ENCODE data around the gene DDX39B.
"Not testable (repeated sequence)": the region's sequence is repeated elsewhere in the genome, so short reads cannot be mapped to it uniquely, and the experiment has no call there.

DDX39B gene

GRCh38 chr6:31541658-31542521, at the start of gene DDX39B:
DDX39B (minus strand) TSS chr6:31542003; CDS start chr6:31540532, 1,471 bp downstream.
- Histone ChIP-seq H3K9ac (peak within 1 kb of the TSS; percentile 95), H3K27ac (peak within 1 kb of the TSS; percentile 94), H3K4me3 (IDR thresholded peaks at IDR 0.05; ENCODE audit: insufficient read depth, low read depth, low read length) (no peak within 1 kb of the TSS), H4K20me1 (ENCODE audit: insufficient read depth) (peaks cover 24% of the 10 kb centered on the region), H3K4me2 (peak within 1 kb of the TSS; percentile 99), H3K4me1 (ENCODE audit: low read depth, poor library complexity, severe bottlenecking) (peaks cover 35% of the 10 kb centered on the region), H3K79me2 (ENCODE audit: insufficient read depth, low read depth) (peaks cover 59% of the 10 kb centered on the region), H3K27me3 (ENCODE audit: insufficient read depth, low read depth) (no peaks in the 10 kb centered on the region), H3K36me3 (ENCODE audit: insufficient read depth) (peaks cover 17% of the 10 kb centered on the region; the same call in 1 of the 2 replicates), H2AFZ (ENCODE audit: low read depth) (peak within 1 kb of the TSS; percentile 80)
- TF ChIP-seq CTCF (conservative IDR thresholded peaks at IDR 0.05; ENCODE audit: low read depth, low read length), result no peak

GRCh38 chr6:31590691-31591090, 48.9 kb upstream of the DDX39B start:
- H3K27ac ChIP-seq; H3K9ac ChIP-seq; H3K4me3 ChIP-seq (IDR thresholded peaks at IDR 0.05; ENCODE audit: insufficient read depth, low read depth, low read length); H3K79me2 ChIP-seq (ENCODE audit: insufficient read depth, low read depth); H4K20me1 ChIP-seq (ENCODE audit: insufficient read depth); H3K27me3 ChIP-seq (ENCODE audit: insufficient read depth, low read depth); H3K4me2 ChIP-seq; H2AFZ ChIP-seq (ENCODE audit: low read depth); H3K4me1 ChIP-seq (ENCODE audit: low read depth, poor library complexity, severe bottlenecking); H3K36me3 ChIP-seq (ENCODE audit: insufficient read depth): not testable (repeated sequence)

GRCh38 chr6:31588871-31589650, 47.3 kb upstream of the DDX39B start:
- Histone ChIP-seq H3K27ac (no peak overlapping the region), H4K20me1 (ENCODE audit: insufficient read depth) (no peaks in the 10 kb centered on the region), H3K9ac (no peak overlapping the region), H3K4me1 (ENCODE audit: low read depth, poor library complexity, severe bottlenecking) (peaks cover 7% of the 10 kb centered on the region), H3K4me3 (IDR thresholded peaks at IDR 0.05; ENCODE audit: insufficient read depth, low read depth, low read length) (no peak overlapping the region), H3K4me2 (no peak overlapping the region), H3K79me2 (ENCODE audit: insufficient read depth, low read depth) (no peaks in the 10 kb centered on the region), H3K36me3 (ENCODE audit: insufficient read depth) (no peaks in the 10 kb centered on the region), H3K27me3 (ENCODE audit: insufficient read depth, low read depth) (peaks cover 5% of the 10 kb centered on the region; the same call in 1 of the 2 replicates), H2AFZ (ENCODE audit: low read depth) (no peak overlapping the region)
- no peak for TF ChIP-seq CTCF (conservative IDR thresholded peaks at IDR 0.05; ENCODE audit: low read depth, low read length)

- Histone ChIP-seq H3K4me1 (ENCODE audit: low read depth, poor library complexity, severe bottlenecking) (peaks cover 7% of the 10 kb centered on the region), H3K4me3 (IDR thresholded peaks at IDR 0.05; ENCODE audit: insufficient read depth, low read depth, low read length) (no peak overlapping the region), H3K27ac (no peak overlapping the region), H3K9ac (no peak overlapping the region), H3K27me3 (ENCODE audit: insufficient read depth, low read depth) (peaks cover 5% of the 10 kb centered on the region; the same call in 1 of the 2 replicates), H3K36me3 (ENCODE audit: insufficient read depth) (no peaks in the 10 kb centered on the region), H3K4me2 (no peak overlapping the region), H3K79me2 (ENCODE audit: insufficient read depth, low read depth) (no peaks in the 10 kb centered on the region), H2AFZ (ENCODE audit: low read depth) (no peak overlapping the region), H4K20me1 (ENCODE audit: insufficient read depth) (no peaks in the 10 kb centered on the region)
- no peak for TF ChIP-seq CTCF (conservative IDR thresholded peaks at IDR 0.05; ENCODE audit: low read depth, low read length)
Measured at GRCh38 chr6:31587791-31588777, 46.3 kb upstream of the DDX39B start.
